HCT116 (cell line): Measurements from ENCODE around the gene FAM53B. TPM values are rescaled to one million over a fixed set of nuclear protein-coding genes. Genes with fewer than 3 reads are reported as not detected.

Experiments used
- ATAC-seq: fragments of 200-7000 bp; cut with Tn5 transposase; 2 replicates; pipeline ENCODE4 v1.9.1; 2020; ENCODE audit warnings: mild to moderate bottlenecking, moderate library complexity
- BruUV-seq: library from RNA; stranded (reverse); fragments of 400-500 nt; replicated peaks from 2 replicates; lab custom pipeline; 2021; lab: Mats Ljungman, UMichigan
- CTCF ChIA-PET: fragments of 300-600 bp; sonication (Branson Sonifier 250); formaldehyde crosslinking; loops from one replicate; lab custom pipeline; 2021; ENCODE audit warnings: antibody characterized with exemption; lab: Charles Lee
- POLR2A ChIA-PET: fragments of 300-600, 350-600 bp; sonication (Branson Sonifier 250); formaldehyde crosslinking; loops from one replicate; lab custom pipeline; 2021; ENCODE audit warnings: antibody characterized with exemption; lab: Charles Lee
- RAD21 ChIA-PET, 2 experiments: fragments of 300-600 bp; sonication (Branson Sonifier 250); formaldehyde crosslinking; loops; one replicate each; lab custom pipeline; 2023; ENCODE audit warnings: low total read pairs in 2 of 2; ENCODE audit not compliant: uncharacterized antibody in 2 of 2, unreplicated experiment in 2 of 2, low non-redundant PET in 1 of 2; lab: Charles Lee
- DNase-seq: peaks from one replicate; pipeline ENCODE4 v3.0.0-alpha.2; 2010; ENCODE audit warnings: low read depth, low spot score
- H2AFZ ChIP-seq: fragments of 200-600 bp; shearing (Covaris generic), sonication (generic); 2 replicates; pipeline ENCODE4 v1.6.1; 2017; ENCODE audit warnings: low read depth, mixed run types, mixed read lengths, antibody characterized with exemption, low read length; ENCODE audit not compliant: poor library complexity, severe bottlenecking
- H3K27ac ChIP-seq: 2 replicates; pipeline ENCODE4 v1.5.1; 2012; ENCODE audit warnings: low read depth, low read length
- H3K27me3 ChIP-seq: fragments of 200-600 bp; sonication (generic); 2 replicates; pipeline ENCODE4 v1.6.1; 2016; ENCODE audit warnings: mixed run types, low read length, mixed read lengths; ENCODE audit not compliant: insufficient read depth
- H3K36me3 ChIP-seq, 2 experiments: fragments of 200-500 bp in 1 of 2; fragments of 200-600 bp in 1 of 2; sonication (Bioruptor generic) in 1 of 2; sonication (generic) in 1 of 2; 2 replicates each; pipeline versions ENCODE4 v1.5.1 to v1.6.1; 2014 to 2016; ENCODE audit warnings: low read length in 2 of 2, inconsistent platforms in 1 of 2, mixed read lengths in 1 of 2, mixed run types in 1 of 2; ENCODE audit not compliant: insufficient read depth in 2 of 2, control insufficient read depth in 1 of 2
- H3K4me1 ChIP-seq, 2 experiments: fragments of 200-600 bp in 1 of 2; sonication (generic) in 1 of 2; 2 replicates each; pipeline versions ENCODE4 v1.5.1 to v1.6.1; 2012 to 2017; ENCODE audit warnings: low read length in 2 of 2, inconsistent platforms in 1 of 2, mild to moderate bottlenecking in 1 of 2, mixed read lengths in 1 of 2, mixed run types in 1 of 2, moderate library complexity in 1 of 2; ENCODE audit not compliant: insufficient read depth in 2 of 2, control insufficient read depth in 1 of 2
- H3K4me2 ChIP-seq: fragments of 200-600 bp; sonication (generic); 2 replicates; pipeline ENCODE4 v1.6.1; 2017; ENCODE audit warnings: mixed run types, low read length, mixed read lengths
- H3K4me3 ChIP-seq, 2 experiments: fragments of 200-600 bp in 1 of 2; sonication (generic) in 1 of 2; replicated peaks in 1 of 2; 2 replicates each; pipeline ENCODE4 v1.5.1; 2011 to 2016; ENCODE audit warnings: low read length in 2 of 2, control low read depth in 1 of 2, low read depth in 1 of 2, mild to moderate bottlenecking in 1 of 2, mixed read lengths in 1 of 2, mixed run types in 1 of 2
- H3K79me2 ChIP-seq: fragments of 200-600 bp; sonication (generic); 2 replicates; pipeline ENCODE4 v1.6.1; 2017; ENCODE audit warnings: mild to moderate bottlenecking, mixed run types, low read length, moderate library complexity, mixed read lengths; ENCODE audit not compliant: insufficient read depth
- H3K9ac ChIP-seq: fragments of 200-600 bp; sonication (generic); 2 replicates; pipeline ENCODE4 v1.6.1; 2016; ENCODE audit warnings: low read length, mixed read lengths
- H3K9me2 ChIP-seq: fragments of 200-600 bp; sonication (generic), shearing (Covaris generic); 2 replicates; pipeline ENCODE4 v1.6.1; 2017; ENCODE audit warnings: mixed run types, mild to moderate bottlenecking, moderate library complexity; ENCODE audit not compliant: insufficient read depth
- H3K9me3 ChIP-seq, 2 experiments: fragments of 200-500 bp in 1 of 2; fragments of 200-600 bp in 1 of 2; sonication (Bioruptor generic) in 1 of 2; sonication (generic) in 1 of 2; 2 replicates each; pipeline ENCODE4 v1.6.1; 2014 to 2017; ENCODE audit warnings: low read length in 2 of 2, mixed read lengths in 2 of 2, inconsistent platforms in 1 of 2, low read depth in 1 of 2, mild to moderate bottlenecking in 1 of 2, mixed run types in 1 of 2, moderate library complexity in 1 of 2; ENCODE audit not compliant: control insufficient read depth in 1 of 2, insufficient read depth in 1 of 2
- H4K20me1 ChIP-seq: fragments of 200-600 bp; sonication (generic), shearing (Covaris generic); 2 replicates; pipeline ENCODE4 v1.6.1; 2017; ENCODE audit warnings: mixed run types, mild to moderate bottlenecking, moderate library complexity; ENCODE audit not compliant: insufficient read depth
- ATF3 ChIP-seq: IDR thresholded peaks from 2 replicates; pipeline ENCODE4 v1.6.1; 2012
- CEBPB ChIP-seq: IDR thresholded peaks from 2 replicates; pipeline ENCODE4 v1.6.1; 2012; ENCODE audit warnings: low read depth
- CTCF ChIP-seq, 3 experiments: fragments of 200-600 bp in 1 of 3; sonication (generic) in 1 of 3; IDR thresholded peaks in 2 of 3; conservative IDR thresholded peaks in 1 of 3; 2 replicates each; pipeline ENCODE4 v1.5.1; 2012 to 2017; ENCODE audit warnings: low read depth in 2 of 3, low read length in 2 of 3, antibody characterized with exemption in 1 of 3, borderline replicate concordance in 1 of 3, control low read depth in 1 of 3, mild to moderate bottlenecking in 1 of 3, mixed read lengths in 1 of 3, mixed run types in 1 of 3, moderate library complexity in 1 of 3; ENCODE audit not compliant: insufficient read depth in 1 of 3
- ELF1 ChIP-seq: IDR thresholded peaks from 2 replicates; pipeline ENCODE4 v1.6.1; 2012; ENCODE audit warnings: low read depth, borderline replicate concordance
- EZH2phosphoT487 ChIP-seq: fragments of 200-600 bp; IDR thresholded peaks from 2 replicates; pipeline ENCODE4 v1.6.1; 2018; ENCODE audit warnings: antibody characterized with exemption, borderline replicate concordance
- FOSL1 ChIP-seq: IDR thresholded peaks from 2 replicates; pipeline ENCODE4 v1.6.1; 2012; ENCODE audit warnings: low read depth
- JUND ChIP-seq: IDR thresholded peaks from 2 replicates; pipeline ENCODE4 v1.6.1; 2012
- MAX ChIP-seq: IDR thresholded peaks from 2 replicates; pipeline ENCODE4 v1.6.1; 2012
- POLR2A ChIP-seq: IDR thresholded peaks from 2 replicates; pipeline ENCODE4 v1.7.0; 2011; ENCODE audit warnings: borderline replicate concordance; ENCODE audit not compliant: insufficient read depth, insufficient read length; ENCODE audit errors: extremely low read depth
- POLR2AphosphoS5 ChIP-seq: IDR thresholded peaks from 2 replicates; pipeline ENCODE4 v1.6.1; 2011; ENCODE audit warnings: mild to moderate bottlenecking, low read depth, low read length, moderate library complexity
- SIN3A ChIP-seq: IDR thresholded peaks from 2 replicates; pipeline ENCODE4 v1.6.1; 2012; ENCODE audit warnings: low read depth
- TCF7L2 ChIP-seq: IDR thresholded peaks from 2 replicates; pipeline ENCODE4 v1.7.0; 2011; ENCODE audit warnings: borderline replicate concordance, inconsistent platforms; ENCODE audit not compliant: insufficient read depth, insufficient read length; ENCODE audit errors: extremely low read depth
- ZFX ChIP-seq: fragments of 450-650 bp; IDR thresholded peaks from 2 replicates; pipeline ENCODE4 v1.6.1; 2017
- ZNF274 ChIP-seq: fragments of 200-500 bp; sonication (Bioruptor generic); IDR thresholded peaks from 2 replicates; pipeline ENCODE4 v1.6.1; 2014; ENCODE audit warnings: mild to moderate bottlenecking, low read depth, low read length, inconsistent platforms
- intact Hi-C: fragments of 100-400 bp; cut with micrococcal nuclease; formaldehyde crosslinking; loops from 2 replicates; pipeline ENCODE4 v1.10.0; 2022
- total RNA-seq: library from RNA; stranded (reverse); gene quantifications from one replicate; pipeline ENCODE4 v1.2.1, GENCODE V29; 2021; ENCODE audit not compliant: unreplicated experiment

The FAM53B gene
- total RNA-seq, 1 experiment from 2014 or later = 19.6 TPM

GRCh38 chr10:124712704-124713407, 31.3 kb downstream of the FAM53B start (continued):
- TF ChIP-seq CEBPB (no peak), ELF1 (no peak), FOSL1 (no peak)

GRCh38 chr10:124711145-124711544, 33.0 kb downstream of the FAM53B start:
- intact Hi-C loops = no loop called here
- H3K9me2 ChIP-seq = no peaks in the 10 kb centered on the region
- H4K20me1 ChIP-seq = no peaks in the 10 kb centered on the region
- ChIA-PET POLR2A (no interaction called here), RAD21 (no interaction called here), CTCF (no interaction called here)
- H3K4me3 ChIP-seq = no peak overlapping the region
- H3K79me2 ChIP-seq = no peaks in the 10 kb centered on the region; the same call in 1 of the 2 replicates
- no peaks in the 10 kb centered on the region for H3K27me3 ChIP-seq
- no peak overlapping the region for H3K27ac ChIP-seq
- H3K36me3 ChIP-seq = no peaks in the 10 kb centered on the region
- H2AFZ ChIP-seq = no peak overlapping the region
- BruUV-seq = no TSS peak
- no peak overlapping the region for H3K4me2 ChIP-seq
- H3K9me3 ChIP-seq = no peaks in the 10 kb centered on the region
- H3K4me1 ChIP-seq = peaks cover 17 to 26% of the 10 kb centered on the region in 2 experiments; a peak in 3 of 4 replicates
- ATAC-seq = no peak
- DNase-seq = no peak
- H3K9ac ChIP-seq = no peak overlapping the region
- no peak for TF ChIP-seq ATF3
- no peak for TF ChIP-seq POLR2A
- TF ChIP-seq SIN3A = no peak
- no peak for TF ChIP-seq ZFX
- TF ChIP-seq TCF7L2 = no peak
- no peak for TF ChIP-seq CTCF (IDR thresholded peaks at IDR 0.05 in 2 of 3, conservative IDR thresholded peaks at IDR 0.05 in 1 of 3; ENCODE audit: borderline replicate concordance in 1 of 3, insufficient read depth in 1 of 3, low read depth in 2 of 3, low read length in 2 of 3)
- no peak for TF ChIP-seq MAX
- TF ChIP-seq CEBPB = no peak
- no peak for TF ChIP-seq JUND
- TF ChIP-seq FOSL1 = no peak
- no peak for TF ChIP-seq POLR2AphosphoS5
- TF ChIP-seq ZNF274 = no peak
- TF ChIP-seq ELF1 = no peak
- TF ChIP-seq EZH2phosphoT487 = no peak
